Caco-2 (cell line): ENCODE data around the gene DENND1B. TPM values are rescaled to one million over a fixed set of nuclear protein-coding genes. Genes with fewer than 3 reads are reported as not detected.

ENCODE experiments used
- BruUV-seq: library from RNA; stranded (reverse); fragments of 400-500 nt; replicated peaks from 2 replicates; lab custom pipeline; 2021; lab: Mats Ljungman, UMichigan
- CTCF ChIA-PET: fragments of 300-600 bp; sonication (Branson Sonifier 250); formaldehyde crosslinking; loops from one replicate; lab custom pipeline; 2022; ENCODE audit warnings: antibody characterized with exemption; lab: Charles Lee
- POLR2A ChIA-PET: fragments of 300-600 bp; sonication (Branson Sonifier 250); formaldehyde crosslinking; loops from one replicate; lab custom pipeline; 2022; ENCODE audit warnings: antibody characterized with exemption; lab: Charles Lee
- DNase-seq, 2 experiments: peaks; one replicate each; pipeline versions ENCODE4 v3.0.0 to v3.0.0-alpha.2; 2020 to 2022
- H3K27me3 ChIP-seq: replicated peaks from 2 replicates; pipeline ENCODE4 v1.6.0; 2011; ENCODE audit warnings: low read length; ENCODE audit not compliant: control insufficient read depth, insufficient read depth
- H3K36me3 ChIP-seq: 2 replicates; pipeline ENCODE4 v1.5.1; 2011; ENCODE audit warnings: low read length; ENCODE audit not compliant: control insufficient read depth, insufficient read depth
- H3K4me1 ChIP-seq: fragments of 250-450 bp; sonication (Bioruptor Pico); 2 replicates; pipeline ENCODE4 v1.5.1; 2020; ENCODE audit warnings: mild to moderate bottlenecking
- H3K4me3 ChIP-seq: 2 replicates; pipeline ENCODE4 v1.5.1; 2011; ENCODE audit warnings: low read depth, mild to moderate bottlenecking, control low read depth, low read length
- H3K9me3 ChIP-seq: fragments of 250-450 bp; sonication (Bioruptor Pico); 2 replicates; pipeline ENCODE4 v1.5.1; 2020; ENCODE audit warnings: mild to moderate bottlenecking, moderate library complexity
- H3K27ac Mint-ChIP-seq: one replicate; pipeline ENCODE4 v1.8.0; 2022; ENCODE audit warnings: mixed read lengths; ENCODE audit not compliant: unreplicated experiment
- H3K27me3 Mint-ChIP-seq: one replicate; pipeline ENCODE4 v1.8.0; 2022; ENCODE audit warnings: mixed read lengths; ENCODE audit not compliant: insufficient read depth, unreplicated experiment
- H3K36me3 Mint-ChIP-seq: one replicate; pipeline ENCODE4 v1.8.0; 2022; ENCODE audit warnings: mild to moderate bottlenecking, mixed read lengths; ENCODE audit not compliant: insufficient read depth, unreplicated experiment
- H3K4me1 Mint-ChIP-seq: one replicate; pipeline ENCODE4 v1.8.0; 2022; ENCODE audit warnings: low read depth, mixed read lengths; ENCODE audit not compliant: unreplicated experiment
- H3K4me3 Mint-ChIP-seq: one replicate; pipeline ENCODE4 v1.8.0; 2022; ENCODE audit warnings: mild to moderate bottlenecking, moderate library complexity, mixed read lengths; ENCODE audit not compliant: unreplicated experiment
- H3K9me3 Mint-ChIP-seq: one replicate; pipeline ENCODE4 v1.8.0; 2022; ENCODE audit warnings: mixed read lengths; ENCODE audit not compliant: unreplicated experiment
- CTCF ChIP-seq, 2 experiments: fragments of 200-600 bp in 1 of 2; IDR thresholded peaks; 1 replicate in 1 of 2; 2 replicates in 1 of 2; pipeline versions ENCODE4 v1.5.1 to v1.8.0; 2011 to 2022; ENCODE audit warnings: antibody characterized with exemption in 1 of 2, control low read depth in 1 of 2, inconsistent platforms in 1 of 2, low read depth in 1 of 2, low read length in 1 of 2, mild to moderate bottlenecking in 1 of 2, moderate library complexity in 1 of 2; ENCODE audit not compliant: insufficient read depth in 1 of 2, severe bottlenecking in 1 of 2, unreplicated experiment in 1 of 2
- intact Hi-C: fragments of 100-400 bp; cut with micrococcal nuclease; formaldehyde crosslinking; loops from one replicate; pipeline ENCODE4 v1.10.0; 2022; ENCODE audit not compliant: unreplicated experiment
- total RNA-seq: library from RNA; stranded (reverse); gene quantifications from 2 replicates; pipeline ENCODE4 v1.2.3, GENCODE V29; 2022

DENND1B gene
- total RNA-seq, 1 experiment from 2014 or later, result 9.6 TPM

- H3K4me3 Mint-ChIP-seq, result no peak overlapping the region
- H3K36me3 Mint-ChIP-seq, result peaks cover 5% of the 10 kb centered on the region
- intact Hi-C loops, result no loop called here
- no peaks in the 10 kb centered on the region for H3K27me3 Mint-ChIP-seq
- BruUV-seq, result no TSS peak
- no peak overlapping the region for H3K27ac Mint-ChIP-seq
- Histone ChIP-seq H3K4me1 (0 out of 2 replicates have a peak, but pooled peaks cover 4% of the 10 kb centered on the region), H3K27me3 (no peaks in the 10 kb centered on the region), H3K9me3 (no peaks in the 10 kb centered on the region), H3K36me3 (no peaks in the 10 kb centered on the region), H3K4me3 (no peak overlapping the region)
- no peaks in the 10 kb centered on the region for H3K4me1 Mint-ChIP-seq
- DNase-seq, result no peak
- no peaks in the 10 kb centered on the region for H3K9me3 Mint-ChIP-seq
- no peak for TF ChIP-seq CTCF (IDR thresholded peaks at IDR 0.05; ENCODE audit: insufficient read depth in 1 of 2, low read depth in 1 of 2, low read length in 1 of 2, severe bottlenecking in 1 of 2, unreplicated experiment in 1 of 2)
- ChIA-PET CTCF (no interaction called here), POLR2A (no interaction called here)
Observed at GRCh38 chr1:197559655-197560054, 215.6 kb downstream of the DENND1B start.

GRCh38 chr1:197559244-197559643 is 216.0 kb downstream of the DENND1B start:
- Mint-ChIP-seq H3K27me3 (no peaks in the 10 kb centered on the region), H3K4me3 (no peak overlapping the region), H3K27ac (no peak overlapping the region), H3K4me1 (no peaks in the 10 kb centered on the region), H3K36me3 (peaks cover 5% of the 10 kb centered on the region), H3K9me3 (no peaks in the 10 kb centered on the region)
- no TSS peak for BruUV-seq
- ChIA-PET POLR2A (no interaction called here), CTCF (no interaction called here)
- Histone ChIP-seq H3K4me1 (0 out of 2 replicates have a peak, but pooled peaks cover 4% of the 10 kb centered on the region), H3K36me3 (no peaks in the 10 kb centered on the region), H3K27me3 (no peaks in the 10 kb centered on the region), H3K4me3 (no peak overlapping the region), H3K9me3 (no peaks in the 10 kb centered on the region)
- TF ChIP-seq CTCF (IDR thresholded peaks at IDR 0.05; ENCODE audit: insufficient read depth in 1 of 2, low read depth in 1 of 2, low read length in 1 of 2, severe bottlenecking in 1 of 2, unreplicated experiment in 1 of 2), result no peak
- DNase-seq, result no peak
- intact Hi-C loops, result no loop called here

- ChIA-PET CTCF (no interaction called here), POLR2A (no interaction called here)
- H3K36me3 ChIP-seq, result no peaks in the 10 kb centered on the region
- no peak overlapping the region for H3K27ac Mint-ChIP-seq
- H3K9me3 Mint-ChIP-seq, result no peaks in the 10 kb centered on the region
- H3K9me3 ChIP-seq, result no peaks in the 10 kb centered on the region
- BruUV-seq, result no TSS peak
- no peaks in the 10 kb centered on the region for H3K27me3 ChIP-seq
- H3K4me1 Mint-ChIP-seq, result no peaks in the 10 kb centered on the region
- DNase-seq, result no peak
- H3K27me3 Mint-ChIP-seq, result no peaks in the 10 kb centered on the region
- H3K4me1 ChIP-seq, result 0 out of 2 replicates have a peak, but pooled peaks cover 4% of the 10 kb centered on the region
- intact Hi-C loops, result no loop called here
- H3K4me3 Mint-ChIP-seq, result no peak overlapping the region
- no peak overlapping the region for H3K4me3 ChIP-seq
- no peak for TF ChIP-seq CTCF (IDR thresholded peaks at IDR 0.05; ENCODE audit: insufficient read depth in 1 of 2, low read depth in 1 of 2, low read length in 1 of 2, severe bottlenecking in 1 of 2, unreplicated experiment in 1 of 2)
- peaks cover 5% of the 10 kb centered on the region for H3K36me3 Mint-ChIP-seq
Observed at GRCh38 chr1:197557302-197557701, 218.0 kb downstream of the DENND1B start.
